ENCODE results near the gene SLC2A4RG.

SLC2A4RG gene

DNA sequence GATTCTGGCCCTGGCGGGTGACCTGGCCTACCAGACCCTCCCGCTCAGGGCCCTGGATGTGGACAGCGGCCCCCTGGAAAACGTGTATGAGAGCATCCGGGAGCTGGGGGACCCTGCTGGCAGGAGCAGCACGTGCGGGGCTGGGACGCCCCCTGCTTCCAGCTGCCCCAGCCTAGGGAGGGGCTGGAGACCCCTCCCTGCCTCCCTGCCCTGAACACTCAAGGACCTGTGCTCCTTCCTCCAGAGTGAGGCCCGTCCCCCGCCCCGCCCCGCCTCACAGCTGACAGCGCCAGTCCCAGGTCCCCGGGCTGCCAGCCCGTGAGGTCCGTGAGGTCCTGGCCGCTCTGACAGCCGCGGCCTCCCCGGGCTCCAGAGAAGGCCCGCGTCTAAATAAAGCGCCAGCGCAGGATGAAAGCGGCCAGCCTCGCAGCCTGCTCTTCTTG lies 868 bp upstream of the SLC2A4RG start:
- Histone ChIP-seq H3K27ac (ENCODE audit: poor library complexity, severe bottlenecking) (peak overlapping the region; percentile 96), H3K4me1 (ENCODE audit: insufficient read depth, poor library complexity, severe bottlenecking) (peaks cover 4% of the 10 kb centered on the region), H3K4me3 (ENCODE audit: severe bottlenecking) (no peak overlapping the region), H3K36me3 (ENCODE audit: low read depth) (peaks cover 42% of the 10 kb centered on the region), H3K9me3 (ENCODE audit: severe bottlenecking) (no peaks in the 10 kb centered on the region), H3K27me3 (ENCODE audit: insufficient read depth, poor library complexity, severe bottlenecking) (no peaks in the 10 kb centered on the region)
- TF ChIP-seq, protein P1, sequence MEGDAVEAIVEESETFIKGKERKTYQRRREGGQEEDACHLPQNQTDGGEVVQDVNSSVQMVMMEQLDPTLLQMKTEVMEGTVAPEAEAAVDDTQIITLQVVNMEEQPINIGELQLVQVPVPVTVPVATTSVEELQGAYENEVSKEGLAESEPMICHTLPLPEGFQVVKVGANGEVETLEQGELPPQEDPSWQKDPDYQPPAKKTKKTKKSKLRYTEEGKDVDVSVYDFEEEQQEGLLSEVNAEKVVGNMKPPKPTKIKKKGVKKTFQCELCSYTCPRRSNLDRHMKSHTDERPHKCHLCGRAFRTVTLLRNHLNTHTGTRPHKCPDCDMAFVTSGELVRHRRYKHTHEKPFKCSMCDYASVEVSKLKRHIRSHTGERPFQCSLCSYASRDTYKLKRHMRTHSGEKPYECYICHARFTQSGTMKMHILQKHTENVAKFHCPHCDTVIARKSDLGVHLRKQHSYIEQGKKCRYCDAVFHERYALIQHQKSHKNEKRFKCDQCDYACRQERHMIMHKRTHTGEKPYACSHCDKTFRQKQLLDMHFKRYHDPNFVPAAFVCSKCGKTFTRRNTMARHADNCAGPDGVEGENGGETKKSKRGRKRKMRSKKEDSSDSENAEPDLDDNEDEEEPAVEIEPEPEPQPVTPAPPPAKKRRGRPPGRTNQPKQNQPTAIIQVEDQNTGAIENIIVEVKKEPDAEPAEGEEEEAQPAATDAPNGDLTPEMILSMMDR (IDR thresholded peaks at IDR 0.05; ENCODE audit: poor library complexity, severe bottlenecking): no peak
- ATAC-seq (ENCODE audit: low read depth) (no peak), DNase-seq (ENCODE audit: low spot score) (no peak)

DNA sequence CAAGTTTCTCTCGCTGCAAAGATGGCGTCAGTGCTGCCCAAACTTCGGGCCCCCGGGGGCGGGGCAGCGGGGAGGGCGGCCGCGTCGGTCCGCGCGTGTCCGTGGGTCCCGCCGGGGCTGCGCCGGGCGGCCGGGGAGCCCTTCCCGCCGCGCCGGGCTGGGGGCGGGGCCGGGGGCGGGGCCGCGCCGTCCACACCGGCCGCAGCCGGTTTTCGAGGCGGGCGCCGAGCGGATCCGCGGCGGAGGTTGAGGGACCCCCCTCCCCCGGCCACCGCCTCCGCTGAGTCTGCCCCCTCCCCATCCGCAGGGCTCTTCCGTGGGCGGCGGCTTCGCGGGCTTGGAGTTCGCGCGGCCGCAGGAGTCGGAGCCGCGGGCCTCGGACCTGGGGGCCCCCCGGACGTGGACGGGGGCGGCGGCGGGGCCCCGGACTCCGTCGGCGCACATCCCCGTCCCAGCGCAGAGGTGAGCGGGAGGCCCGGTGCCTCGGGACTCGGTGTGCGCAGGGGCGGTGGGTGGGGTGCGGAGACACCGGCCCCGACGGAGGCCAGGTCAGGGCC lies 572 bp downstream of the SLC2A4RG start:
- peak overlapping the region; percentile 96 for H3K27ac ChIP-seq (ENCODE audit: poor library complexity, severe bottlenecking)
- no peaks in the 10 kb centered on the region for H3K9me3 ChIP-seq (ENCODE audit: severe bottlenecking)
- H3K36me3 ChIP-seq (ENCODE audit: low read depth): peaks cover 41% of the 10 kb centered on the region
- peak overlapping the region; percentile 79 for H3K4me3 ChIP-seq (ENCODE audit: severe bottlenecking)
- H3K4me1 ChIP-seq (ENCODE audit: insufficient read depth, poor library complexity, severe bottlenecking): peaks cover 4% of the 10 kb centered on the region
- TF ChIP-seq, protein P1 (IDR thresholded peaks at IDR 0.05; ENCODE audit: poor library complexity, severe bottlenecking): no peak
- ATAC-seq (ENCODE audit: low read depth): peak; percentile 1
- no peaks in the 10 kb centered on the region for H3K27me3 ChIP-seq (ENCODE audit: insufficient read depth, poor library complexity, severe bottlenecking)
- peak; percentile 86 for DNase-seq (ENCODE audit: low spot score)

DNA sequence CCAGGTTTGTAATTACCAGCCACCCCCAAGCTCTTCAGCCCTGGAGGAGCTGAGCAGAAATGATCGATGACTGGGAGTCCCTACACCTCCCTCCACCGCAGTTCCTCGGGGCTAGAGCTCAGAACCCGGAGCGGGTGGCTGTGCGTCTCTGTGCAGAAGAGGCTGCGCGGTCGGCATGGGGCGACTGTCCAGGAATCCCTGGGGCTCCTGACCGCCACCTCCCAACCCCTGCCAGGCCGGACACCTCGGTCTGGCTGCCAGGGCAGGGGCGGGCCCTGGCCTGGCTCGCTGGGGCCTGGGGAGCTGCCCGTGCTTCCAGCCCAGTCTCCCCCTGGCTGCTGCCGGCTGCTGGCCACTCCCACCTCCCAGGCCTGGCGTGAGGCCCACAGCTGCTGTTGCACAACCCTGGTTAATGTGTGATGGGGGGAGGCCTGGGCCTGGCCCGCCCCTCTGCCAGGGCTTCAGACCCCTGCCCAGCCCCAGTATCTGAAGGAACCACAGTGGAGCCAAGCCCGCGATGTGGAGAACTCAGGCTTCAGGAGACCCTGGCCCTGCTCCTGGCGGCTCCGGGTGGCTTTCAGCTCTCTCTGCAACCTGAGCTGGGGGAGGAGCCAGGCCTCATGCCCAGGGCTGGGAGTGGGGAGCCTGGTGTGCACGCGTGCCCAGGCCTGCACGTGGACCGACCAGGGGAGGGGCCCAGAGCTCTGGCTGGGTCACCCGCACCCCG lies 1.2 kb downstream of the SLC2A4RG start:
- H3K36me3 ChIP-seq (ENCODE audit: low read depth): peaks cover 35% of the 10 kb centered on the region
- peak; percentile 69 for ATAC-seq (ENCODE audit: low read depth)
- H3K27me3 ChIP-seq (ENCODE audit: insufficient read depth, poor library complexity, severe bottlenecking): no peaks in the 10 kb centered on the region
- TF ChIP-seq, protein P1 (IDR thresholded peaks at IDR 0.05; ENCODE audit: poor library complexity, severe bottlenecking): peak; percentile 36
- no peaks in the 10 kb centered on the region for H3K9me3 ChIP-seq (ENCODE audit: severe bottlenecking)
- H3K4me1 ChIP-seq (ENCODE audit: insufficient read depth, poor library complexity, severe bottlenecking): peaks cover 4% of the 10 kb centered on the region
- H3K4me3 ChIP-seq (ENCODE audit: severe bottlenecking): peak overlapping the region; percentile 79
- peak overlapping the region; percentile 96 for H3K27ac ChIP-seq (ENCODE audit: poor library complexity, severe bottlenecking)
- DNase-seq (ENCODE audit: low spot score): peak; percentile 98

DNA sequence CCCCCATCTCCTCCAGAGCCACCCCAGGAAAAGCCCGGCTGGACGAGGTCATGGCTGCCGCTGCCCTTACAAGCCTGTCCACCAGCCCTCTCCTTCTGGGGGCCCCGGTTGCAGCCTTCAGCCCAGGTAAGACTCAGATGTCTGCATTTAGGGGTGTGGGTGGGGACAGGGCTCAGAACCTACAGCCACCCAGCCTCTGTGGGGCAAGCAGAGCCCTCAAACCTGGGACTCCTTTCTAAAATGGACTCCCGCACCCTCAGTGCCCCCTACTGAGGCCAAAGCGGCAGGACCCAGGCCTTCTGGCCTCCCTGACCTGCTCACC lies 1.7 kb downstream of the SLC2A4RG start:
- peaks cover 4% of the 10 kb centered on the region for H3K4me1 ChIP-seq (ENCODE audit: insufficient read depth, poor library complexity, severe bottlenecking)
- TF ChIP-seq, protein P1 (IDR thresholded peaks at IDR 0.05; ENCODE audit: poor library complexity, severe bottlenecking): no peak
- ATAC-seq (ENCODE audit: low read depth) (no peak), DNase-seq (ENCODE audit: low spot score) (no peak)
- H3K36me3 ChIP-seq (ENCODE audit: low read depth): peaks cover 31% of the 10 kb centered on the region
- H3K27ac ChIP-seq (ENCODE audit: poor library complexity, severe bottlenecking): peak overlapping the region; percentile 96
- H3K27me3 ChIP-seq (ENCODE audit: insufficient read depth, poor library complexity, severe bottlenecking): no peaks in the 10 kb centered on the region
- no peaks in the 10 kb centered on the region for H3K9me3 ChIP-seq (ENCODE audit: severe bottlenecking)
- peak overlapping the region; percentile 79 for H3K4me3 ChIP-seq (ENCODE audit: severe bottlenecking)

Measured in RWPE2 (cell line).